Suprapubic skin (tissue), 4 donors: ENCODE measurements around the gene RGS6.

ENCODE experiments used
- POLR2A ChIP-seq, 2 donors: fragments of 450-650 bp; IDR thresholded peaks; one replicate each; pipeline ENCODE4 v1.6.1; 2017; ENCODE audit warnings: antibody characterized with exemption in 2 of 2, mild to moderate bottlenecking in 2 of 2, moderate library complexity in 2 of 2
- POLR2AphosphoS5 ChIP-seq, 3 donors: sonication (generic); formaldehyde crosslinking; IDR thresholded peaks; one replicate each; pipeline ENCODE4 v1.6.1; 2017; ENCODE audit warnings: antibody characterized with exemption in 3 of 3
- TF ChIP-seq, protein P1 (sequence below), 2 donors: fragments of 200-600 bp in 1 of 2; fragments of 450-650 bp in 1 of 2; sonication (generic) in 1 of 2; IDR thresholded peaks; one replicate each; pipeline ENCODE4 v1.5.1; 2016 to 2019; ENCODE audit warnings: antibody characterized with exemption in 2 of 2, mild to moderate bottlenecking in 1 of 2, moderate library complexity in 1 of 2

DNA sequence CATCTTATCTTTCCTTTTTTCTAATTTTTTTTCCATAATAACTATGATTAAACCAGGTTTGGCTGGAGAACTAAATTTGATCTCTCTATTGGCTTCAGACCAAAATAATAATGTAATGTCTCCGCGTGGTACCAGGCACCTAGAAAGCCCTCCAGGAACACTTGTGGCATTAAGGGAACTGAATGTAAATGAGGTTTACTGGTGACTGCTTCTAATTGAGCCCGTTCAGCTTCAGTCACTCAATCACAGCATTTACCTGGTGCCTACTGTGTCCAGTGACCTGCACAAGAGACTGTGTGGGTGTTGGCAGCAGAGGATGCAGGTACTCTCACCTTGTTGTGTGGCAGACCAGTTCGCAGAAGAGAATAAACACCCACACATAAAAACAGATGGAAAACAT, 659.2 kb downstream of the RGS6 start:
- TF ChIP-seq, protein P1, sequence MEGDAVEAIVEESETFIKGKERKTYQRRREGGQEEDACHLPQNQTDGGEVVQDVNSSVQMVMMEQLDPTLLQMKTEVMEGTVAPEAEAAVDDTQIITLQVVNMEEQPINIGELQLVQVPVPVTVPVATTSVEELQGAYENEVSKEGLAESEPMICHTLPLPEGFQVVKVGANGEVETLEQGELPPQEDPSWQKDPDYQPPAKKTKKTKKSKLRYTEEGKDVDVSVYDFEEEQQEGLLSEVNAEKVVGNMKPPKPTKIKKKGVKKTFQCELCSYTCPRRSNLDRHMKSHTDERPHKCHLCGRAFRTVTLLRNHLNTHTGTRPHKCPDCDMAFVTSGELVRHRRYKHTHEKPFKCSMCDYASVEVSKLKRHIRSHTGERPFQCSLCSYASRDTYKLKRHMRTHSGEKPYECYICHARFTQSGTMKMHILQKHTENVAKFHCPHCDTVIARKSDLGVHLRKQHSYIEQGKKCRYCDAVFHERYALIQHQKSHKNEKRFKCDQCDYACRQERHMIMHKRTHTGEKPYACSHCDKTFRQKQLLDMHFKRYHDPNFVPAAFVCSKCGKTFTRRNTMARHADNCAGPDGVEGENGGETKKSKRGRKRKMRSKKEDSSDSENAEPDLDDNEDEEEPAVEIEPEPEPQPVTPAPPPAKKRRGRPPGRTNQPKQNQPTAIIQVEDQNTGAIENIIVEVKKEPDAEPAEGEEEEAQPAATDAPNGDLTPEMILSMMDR (IDR thresholded peaks at IDR 0.05) = no peak
- TF ChIP-seq POLR2A (IDR thresholded peaks at IDR 0.05) (no peak), POLR2AphosphoS5 (IDR thresholded peaks at IDR 0.05) (no peak)
